NCI-H345 (cell line): ENCODE measurements around the gene RASGRF1.
"Not testable (repeated sequence)": the region's sequence is repeated elsewhere in the genome, so short reads cannot be mapped to it uniquely, and the experiment has no call there.

Source experiments
- DNase-seq: peaks from one replicate; lab custom pipeline; 2025; lab: John Stamatoyannopoulos, UW

RASGRF1 gene

GRCh38 chr15:78930577-78931388 is 159.8 kb downstream of the RASGRF1 start:
- DNase-seq, result no peak

DNA sequence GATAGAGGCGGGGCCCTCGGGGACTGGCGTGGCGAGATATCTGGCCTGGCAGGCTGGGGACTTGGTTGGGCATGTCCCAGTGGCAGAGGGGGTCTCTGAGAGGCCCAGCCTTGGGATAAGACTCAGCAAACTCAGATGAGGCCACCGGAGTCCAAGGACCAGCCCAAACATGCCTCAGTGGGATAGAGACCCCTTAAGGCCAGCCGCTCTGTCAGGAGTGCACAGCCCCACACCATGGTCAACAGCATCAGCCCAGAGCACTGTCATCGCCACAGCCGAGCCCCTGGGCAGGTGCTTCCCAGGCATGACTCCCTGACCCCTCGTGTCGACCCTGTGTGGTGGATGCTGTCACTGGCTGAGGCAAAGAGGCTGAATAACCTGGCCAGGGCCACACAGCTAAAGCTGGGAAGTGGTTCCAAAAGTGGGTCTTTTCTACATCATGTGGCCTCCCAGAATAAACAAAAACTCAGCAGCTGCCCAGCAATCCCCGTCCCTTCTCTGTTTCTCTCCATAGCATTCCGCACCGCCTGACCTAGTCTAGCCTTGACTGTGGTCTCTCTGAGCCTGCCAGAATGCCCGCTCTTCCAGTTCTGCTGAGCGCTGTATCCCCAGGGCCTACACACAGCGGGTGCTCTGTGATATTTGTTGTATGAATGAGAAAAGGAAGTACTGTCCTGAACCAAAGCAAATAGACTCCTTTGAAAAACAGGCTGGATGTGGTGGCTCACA is 160.9 kb downstream of the RASGRF1 start:
- no peak for DNase-seq

- DNase-seq, result no peak
Measured at GRCh38 chr15:78928616-78929093, 161.9 kb downstream of the RASGRF1 start.

GRCh38 chr15:78928176-78928575 is 162.4 kb downstream of the RASGRF1 start:
- DNase-seq, result not testable (repeated sequence)

DNA sequence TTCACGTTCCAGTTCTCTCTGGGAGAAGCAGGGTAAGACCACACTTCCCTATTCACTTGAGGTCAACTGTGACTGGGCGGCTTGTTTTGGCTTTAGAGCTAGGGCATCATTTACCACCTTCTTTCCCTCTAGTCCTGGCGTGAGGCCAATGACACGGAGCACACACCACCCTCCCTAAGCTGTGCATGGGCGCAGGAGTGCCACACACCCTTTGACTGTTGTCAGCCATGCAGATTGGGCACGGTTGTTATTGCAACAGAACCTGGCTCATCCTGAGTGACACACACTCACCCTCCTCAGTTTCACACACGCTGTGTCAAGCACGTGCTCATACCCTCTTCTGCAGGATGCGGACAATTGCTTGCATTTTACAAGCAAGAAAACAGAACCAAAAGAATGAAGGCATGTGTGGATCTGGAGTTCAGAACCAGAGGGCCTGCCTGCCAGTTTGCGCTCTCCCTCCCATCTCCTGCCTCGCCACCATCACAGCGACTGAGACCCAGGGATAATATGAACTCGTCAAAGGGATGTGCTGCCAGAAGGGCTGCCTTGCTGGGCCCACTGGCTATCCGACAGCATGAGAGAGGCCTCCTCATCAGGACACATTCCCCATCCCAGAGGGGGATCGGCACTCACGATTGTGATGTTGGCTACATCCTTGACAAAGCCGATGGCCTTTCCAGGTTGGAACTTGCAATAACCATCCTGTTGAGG is 163.3 kb downstream of the RASGRF1 start:
- DNase-seq, result peak; percentile 14

DNA sequence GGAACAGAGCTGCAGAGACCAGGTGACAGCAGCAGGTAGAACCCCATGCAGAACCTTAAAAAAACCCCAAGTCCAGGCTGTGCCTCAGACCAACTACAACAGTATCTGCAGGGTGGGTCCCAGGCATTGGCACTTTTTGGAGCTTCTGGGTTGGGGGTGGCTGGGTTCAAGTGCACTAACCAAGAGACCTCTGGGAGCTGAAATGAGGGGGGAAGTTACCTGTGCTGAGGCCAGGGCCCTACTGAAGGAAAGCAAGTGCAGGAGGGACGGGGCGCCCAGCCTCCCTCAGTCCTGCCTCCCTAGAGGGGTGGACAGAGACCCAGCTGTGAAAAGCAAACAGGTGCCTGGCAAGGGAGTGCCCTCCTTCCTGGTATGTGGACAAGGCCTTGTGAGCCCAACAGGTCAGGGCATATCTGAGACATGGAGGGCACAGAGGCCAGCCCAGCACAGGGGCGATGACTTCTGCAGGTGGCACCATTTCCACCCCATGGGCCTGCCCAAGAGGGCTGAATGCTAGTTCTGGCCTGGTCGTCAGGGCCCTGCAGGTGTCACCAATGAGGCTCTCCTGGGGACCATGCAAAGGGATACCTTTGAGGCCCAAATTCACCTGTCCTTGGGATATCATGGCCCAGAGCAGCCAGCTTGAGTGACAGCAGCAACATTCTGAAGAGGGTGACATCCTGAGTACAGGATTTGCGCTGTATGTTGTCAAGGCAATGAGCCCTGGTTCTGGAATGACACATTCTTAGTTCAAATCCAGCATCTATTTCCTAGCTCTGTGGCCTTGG is 164.4 kb downstream of the RASGRF1 start:
- DNase-seq, result no peak

- no peak for DNase-seq
Measured at GRCh38 chr15:78925076-78925624, 165.4 kb downstream of the RASGRF1 start.

DNA sequence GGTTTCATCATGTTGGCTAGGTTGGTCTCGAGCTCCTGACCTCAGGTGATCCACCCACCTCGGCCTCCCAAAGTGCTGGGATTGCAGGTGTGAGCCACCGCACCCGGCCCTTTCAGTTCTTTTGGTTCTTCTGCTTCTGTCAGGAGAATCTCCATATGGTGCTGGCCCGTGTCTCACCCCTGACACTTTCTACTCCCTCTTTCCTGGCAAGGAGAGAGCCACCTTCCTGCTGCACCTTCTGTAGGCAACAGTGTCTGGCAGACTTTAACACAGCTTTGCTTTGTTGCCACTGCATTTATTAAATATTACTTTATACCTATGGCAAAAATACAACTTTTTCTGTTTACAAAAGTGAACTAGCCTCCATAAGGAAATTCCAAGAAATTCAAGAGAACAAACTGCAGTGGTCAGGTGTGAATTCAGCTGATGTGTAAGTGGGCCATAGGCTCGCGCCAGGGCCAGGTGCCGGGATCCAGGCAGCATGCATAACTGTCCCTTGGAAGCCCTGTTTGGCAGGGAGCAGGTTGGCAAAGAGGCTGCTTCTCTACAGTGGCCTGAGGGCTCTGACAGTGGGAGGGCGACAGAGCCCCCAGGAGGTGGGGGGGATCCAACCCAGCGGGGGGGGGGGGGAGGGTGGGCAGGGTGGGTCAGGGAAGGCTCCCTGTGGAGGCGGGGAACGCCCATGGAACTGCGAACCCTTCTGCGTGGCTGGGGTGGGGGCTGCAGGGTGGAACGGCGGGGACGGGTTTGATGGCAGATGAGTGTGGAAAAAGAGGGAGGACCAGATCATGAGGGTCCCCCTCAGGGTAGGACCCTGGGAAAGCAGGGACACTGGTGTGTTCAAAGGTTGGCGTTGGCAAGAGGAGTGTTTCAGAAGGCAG is 166.9 kb downstream of the RASGRF1 start:
- DNase-seq, result no peak

DNA sequence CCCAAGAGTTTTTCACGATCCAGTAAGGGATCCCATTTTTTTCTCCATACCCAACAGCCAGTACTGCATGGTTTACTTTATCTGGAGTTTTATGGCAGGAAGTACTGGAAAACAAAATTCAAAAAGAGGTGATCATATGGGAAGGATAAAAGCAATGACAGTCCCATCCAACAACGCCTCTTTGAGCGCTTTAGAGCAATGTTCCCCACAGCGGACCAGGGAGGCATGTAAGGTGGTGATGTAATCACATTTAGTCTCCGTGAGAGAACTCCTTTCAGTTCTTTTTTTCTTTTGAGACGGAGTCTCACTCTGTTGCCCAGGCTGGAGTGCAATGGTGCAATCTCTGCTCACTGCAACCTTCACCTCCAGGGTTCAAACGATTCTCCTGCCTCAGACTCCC is 167.6 kb downstream of the RASGRF1 start:
- DNase-seq, result no peak

DNA sequence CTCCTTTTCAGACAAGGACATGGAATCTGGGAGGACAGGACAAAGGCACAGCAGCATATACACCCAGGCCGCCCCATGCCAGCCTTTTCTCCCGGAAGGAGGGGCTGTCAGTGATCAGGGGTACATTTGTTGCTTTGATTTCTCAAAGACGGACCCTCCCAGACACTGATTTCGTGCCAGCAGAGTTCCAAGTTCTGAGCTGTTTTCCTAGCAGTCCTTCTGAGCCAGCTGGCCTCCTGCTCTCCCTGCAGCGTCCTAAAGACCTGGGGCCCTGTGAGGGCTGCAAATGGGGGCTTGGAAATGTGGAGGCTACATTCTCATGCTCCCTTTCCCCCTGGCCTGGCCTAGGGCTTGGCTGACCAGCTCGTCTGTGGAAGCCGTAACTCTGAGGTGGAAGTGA is 168.1 kb downstream of the RASGRF1 start:
- no peak for DNase-seq

DNA sequence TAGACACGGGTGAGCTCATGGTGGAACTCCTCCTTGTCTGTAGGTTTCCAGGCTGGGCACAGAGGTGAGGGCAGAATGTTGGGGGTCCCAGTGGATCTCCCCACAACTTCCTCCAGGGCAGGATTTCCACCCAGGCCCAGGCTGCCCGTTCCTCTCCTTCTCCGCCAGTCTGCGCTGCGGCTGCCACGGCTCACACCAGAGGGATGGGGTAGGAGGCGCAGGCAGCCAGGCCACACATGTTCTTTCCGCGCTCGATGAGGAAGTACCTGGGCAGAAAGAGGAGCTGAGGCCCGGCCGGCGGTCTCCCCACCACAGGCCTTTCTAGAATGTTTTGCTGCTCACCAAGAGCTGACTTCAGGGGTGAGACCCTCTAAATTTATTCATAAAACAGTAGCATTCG is 168.6 kb downstream of the RASGRF1 start:
- DNase-seq, result no peak

GRCh38 chr15:78921517-78921916 is 169.1 kb downstream of the RASGRF1 start:
- DNase-seq, result no peak

DNA sequence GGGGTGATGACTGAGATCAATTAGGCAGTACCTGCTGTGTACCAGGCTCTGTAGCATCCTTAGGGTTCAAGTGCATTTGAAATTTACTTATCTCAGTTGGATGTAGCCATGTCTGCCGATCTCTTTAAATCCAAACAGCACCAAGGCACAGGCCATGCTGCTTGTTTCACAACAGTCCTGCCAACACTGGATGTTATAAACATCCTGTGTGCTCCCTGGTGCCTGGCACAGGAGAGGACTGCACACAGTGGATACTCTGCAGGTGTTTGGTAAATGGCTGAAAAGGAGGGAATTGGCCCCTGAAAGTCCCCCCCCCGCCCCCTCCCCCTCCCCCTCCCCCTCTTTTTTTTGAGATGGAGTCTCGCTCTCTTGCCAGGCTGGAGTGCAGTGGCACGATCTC is 172.7 kb downstream of the RASGRF1 start:
- no peak for DNase-seq

DNA sequence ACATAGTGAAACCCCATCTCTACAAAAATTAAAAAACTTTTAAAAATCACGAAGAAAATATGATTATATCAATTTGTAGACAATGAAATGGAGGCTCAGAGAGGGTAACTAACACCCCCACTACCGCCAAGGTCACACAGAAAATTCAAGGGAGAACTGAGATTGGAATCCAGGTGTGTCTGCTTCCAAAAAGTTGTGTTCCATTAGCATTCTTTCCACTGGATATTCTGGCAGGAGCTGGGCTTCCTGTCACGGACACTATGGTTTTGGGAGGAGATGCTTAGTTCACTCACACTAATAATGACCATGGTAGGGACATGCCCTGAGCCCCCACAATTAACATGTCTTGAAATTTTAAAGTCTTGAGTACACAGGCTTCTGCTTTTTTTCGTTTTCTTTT is 174.5 kb downstream of the RASGRF1 start:
- DNase-seq, result no peak

GRCh38 chr15:78915341-78916087 is 175.1 kb downstream of the RASGRF1 start:
- DNase-seq, result no peak

- no peak for DNase-seq
Measured at GRCh38 chr15:78914027-78914764, 176.4 kb downstream of the RASGRF1 start.

- no peak for DNase-seq
Measured at GRCh38 chr15:78913012-78913411, 177.6 kb downstream of the RASGRF1 start.

GRCh38 chr15:78912316-78912715 is 178.3 kb downstream of the RASGRF1 start:
- no peak for DNase-seq

DNA sequence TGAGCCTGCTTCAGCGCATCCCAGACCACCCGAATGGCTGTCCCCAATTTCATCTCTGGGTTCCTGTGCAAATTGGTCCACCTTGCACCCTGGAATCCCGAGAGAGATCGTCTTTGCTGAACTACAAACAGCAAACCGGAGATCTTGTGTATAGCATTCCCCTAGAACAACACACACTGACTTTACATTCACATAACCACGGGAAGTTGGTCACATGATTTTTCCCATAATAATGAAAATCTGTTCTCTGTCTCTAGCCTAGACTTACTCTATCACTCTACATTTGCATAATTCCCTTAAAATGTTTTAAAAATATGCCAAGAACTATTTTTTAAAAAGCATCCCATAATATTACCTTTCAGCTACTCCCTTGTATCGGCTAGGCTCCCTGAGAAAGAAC is 180.3 kb downstream of the RASGRF1 start:
- no peak for DNase-seq
